Nephron progenitor cell (in vitro differentiated cells): ENCODE measurements around the gene MCCC2.
A peak's percentile ranks its signal among the peaks of the same experiment; 100 is the strongest.
"Not testable (repeated sequence)": the region's sequence is repeated elsewhere in the genome, so short reads cannot be mapped to it uniquely, and the experiment has no call there.

Source experiments
- DNase-seq: peaks from one replicate; pipeline ENCODE4 v3.0.0; 2021
- H3K27ac Mint-ChIP-seq: 2 replicates; pipeline ENCODE4 v1.8.0; 2021; ENCODE audit warnings: mild to moderate bottlenecking, moderate library complexity, mixed read lengths
- H3K27me3 Mint-ChIP-seq: 2 replicates; pipeline ENCODE4 v1.8.0; 2021; ENCODE audit warnings: mild to moderate bottlenecking, low read depth, mixed read lengths; ENCODE audit not compliant: poor library complexity
- H3K36me3 Mint-ChIP-seq: 2 replicates; pipeline ENCODE4 v1.8.0; 2021; ENCODE audit warnings: low read depth, mixed read lengths
- H3K4me1 Mint-ChIP-seq: 2 replicates; pipeline ENCODE4 v1.8.0; 2021; ENCODE audit warnings: mixed read lengths
- H3K4me3 Mint-ChIP-seq: 2 replicates; pipeline ENCODE4 v1.8.0; 2021; ENCODE audit warnings: mild to moderate bottlenecking, moderate library complexity, mixed read lengths
- H3K9me3 Mint-ChIP-seq: 2 replicates; pipeline ENCODE4 v1.8.0; 2021; ENCODE audit warnings: mild to moderate bottlenecking, moderate library complexity, mixed read lengths
- CTCF ChIP-seq: fragments of 200-600 bp; sonication (generic); IDR thresholded peaks from 2 replicates; pipeline ENCODE4 v1.5.0; 2021; ENCODE audit warnings: antibody characterized with exemption

MCCC2 gene

GRCh38 chr5:71632168-71632567 lies 45.0 kb downstream of the MCCC2 start:
- Mint-ChIP-seq H3K36me3 (peaks cover 61% of the 10 kb centered on the region), H3K27ac (no peak overlapping the region), H3K4me3 (no peak overlapping the region), H3K4me1 (peaks cover 6% of the 10 kb centered on the region), H3K27me3 (no peaks in the 10 kb centered on the region), H3K9me3 (peaks cover 4% of the 10 kb centered on the region)
- DNase-seq, result no peak
- no peak for TF ChIP-seq CTCF

GRCh38 chr5:71633255-71634155 lies 46.4 kb downstream of the MCCC2 start:
- peaks cover 6% of the 10 kb centered on the region for H3K4me1 Mint-ChIP-seq
- DNase-seq, result no peak
- no peaks in the 10 kb centered on the region for H3K27me3 Mint-ChIP-seq
- H3K9me3 Mint-ChIP-seq, result peaks cover 18% of the 10 kb centered on the region
- H3K4me3 Mint-ChIP-seq, result no peak overlapping the region
- TF ChIP-seq CTCF, result no peak
- H3K36me3 Mint-ChIP-seq, result peaks cover 65% of the 10 kb centered on the region
- H3K27ac Mint-ChIP-seq, result no peak overlapping the region

- peaks cover 83% of the 10 kb centered on the region for H3K36me3 Mint-ChIP-seq
- H3K27ac Mint-ChIP-seq, result no peak overlapping the region
- H3K27me3 Mint-ChIP-seq, result no peaks in the 10 kb centered on the region
- DNase-seq, result no peak
- H3K9me3 Mint-ChIP-seq, result peaks cover 33% of the 10 kb centered on the region
- no peak for TF ChIP-seq CTCF
- H3K4me3 Mint-ChIP-seq, result no peak overlapping the region
- no peaks in the 10 kb centered on the region for H3K4me1 Mint-ChIP-seq
Observed at GRCh38 chr5:71637133-71637532, 50.0 kb downstream of the MCCC2 start.

- Mint-ChIP-seq H3K27ac (peak overlapping the region; percentile 42), H3K36me3 (peaks cover 77% of the 10 kb centered on the region), H3K4me1 (no peaks in the 10 kb centered on the region), H3K27me3 (no peaks in the 10 kb centered on the region), H3K9me3 (peaks cover 33% of the 10 kb centered on the region), H3K4me3 (no peak overlapping the region)
- TF ChIP-seq CTCF, result no peak
- DNase-seq, result no peak
Observed at GRCh38 chr5:71640408-71640807, 53.3 kb downstream of the MCCC2 start.

GRCh38 chr5:71645030-71645429 lies 57.9 kb downstream of the MCCC2 start:
- no peak overlapping the region for H3K4me3 Mint-ChIP-seq

GRCh38 chr5:71650940-71651339 lies 63.8 kb downstream of the MCCC2 start:
- H3K36me3 Mint-ChIP-seq, result peaks cover 67% of the 10 kb centered on the region

More at GRCh38 chr5:71645030-71645429, 57.9 kb downstream of the MCCC2 start:
- Mint-ChIP-seq H3K27ac (no peak overlapping the region), H3K27me3 (no peaks in the 10 kb centered on the region), H3K36me3 (peaks cover 72% of the 10 kb centered on the region), H3K4me1 (peaks cover 11% of the 10 kb centered on the region), H3K9me3 (peaks cover 4% of the 10 kb centered on the region)
- TF ChIP-seq CTCF, result no peak
- no peak for DNase-seq

More at GRCh38 chr5:71650940-71651339, 63.8 kb downstream of the MCCC2 start:
- H3K9me3 Mint-ChIP-seq, H3K27me3 Mint-ChIP-seq, DNase-seq, H3K27ac Mint-ChIP-seq, H3K4me3 Mint-ChIP-seq: not testable (repeated sequence)
- peaks cover 50% of the 10 kb centered on the region for H3K4me1 Mint-ChIP-seq
